H1 (cell line): ENCODE results near the gene ELANE. TPM values are rescaled to one million over a fixed set of nuclear protein-coding genes. Genes with fewer than 3 reads are reported as not detected.

ENCODE experiments used
- CTCF ChIA-PET: fragments of 300-600 bp; sonication (Branson Sonifier 250); formaldehyde crosslinking; loops from one replicate; lab custom pipeline; 2021; ENCODE audit not compliant: partially characterized antibody; lab: Charles Lee
- POLR2A ChIA-PET: fragments of 300-600 bp; sonication (Branson Sonifier 250); formaldehyde crosslinking; loops from one replicate; lab custom pipeline; 2021; ENCODE audit warnings: inconsistent platforms; ENCODE audit not compliant: partially characterized antibody; lab: Charles Lee
- DNase-seq, 2 experiments: peaks; one replicate each; pipeline versions ENCODE4 v3.0.0 to v3.0.0-alpha.2; 2010 to 2022; ENCODE audit warnings: low spot score in 2 of 2, low read depth in 1 of 2, mixed read lengths in 1 of 2
- FAIRE-seq: peaks from 2 replicates; lab custom pipeline; 2011; peaks lifted over from hg19 to GRCh38; lab: Jason Lieb, UNC
- H2AFZ ChIP-seq: 2 replicates; pipeline ENCODE4 v1.8.1; 2012; ENCODE audit warnings: low read length, inconsistent platforms
- H2AK5ac ChIP-seq: 2 replicates; pipeline ENCODE4 v1.6.1; 2013; ENCODE audit warnings: low read depth, low read length
- H2BK120ac ChIP-seq: replicated peaks from 2 replicates; pipeline ENCODE3; 2013; ENCODE audit warnings: low read depth, low read length, inconsistent platforms
- H2BK12ac ChIP-seq: 2 replicates; pipeline ENCODE4 v1.6.1; 2013; ENCODE audit warnings: low read depth, low read length
- H2BK15ac ChIP-seq: 2 replicates; pipeline ENCODE4 v1.6.1; 2013; ENCODE audit warnings: low read length
- H2BK20ac ChIP-seq: 2 replicates; pipeline ENCODE4 v1.6.1; 2013; ENCODE audit warnings: low read length
- H2BK5ac ChIP-seq: 2 replicates; pipeline ENCODE4 v1.6.1; 2013; ENCODE audit warnings: low read depth, low read length
- H3K14ac ChIP-seq: 2 replicates; pipeline ENCODE4 v1.6.1; 2013; ENCODE audit warnings: inconsistent platforms; ENCODE audit not compliant: insufficient read length
- H3K18ac ChIP-seq: 2 replicates; pipeline ENCODE4 v1.6.1; 2013; ENCODE audit warnings: low read length; ENCODE audit errors: extremely low read depth
- H3K23ac ChIP-seq: 2 replicates; pipeline ENCODE4 v1.6.1; 2013; ENCODE audit warnings: inconsistent platforms; ENCODE audit not compliant: insufficient read length
- H3K23me2 ChIP-seq: 2 replicates; pipeline ENCODE4 v1.6.1; 2013; ENCODE audit warnings: low read depth, low read length
- H3K27ac ChIP-seq: 2 replicates; pipeline ENCODE4 v1.6.1; 2011; ENCODE audit warnings: low read depth, low read length, inconsistent platforms
- H3K27me3 ChIP-seq, 4 experiments: replicated peaks in 1 of 4; 1 replicate in 1 of 4; 2 replicates in 3 of 4; pipeline versions ENCODE4 v1.6.1 to v1.8.1; 2011 to 2013; ENCODE audit warnings: low read length in 3 of 4, mild to moderate bottlenecking in 3 of 4, inconsistent platforms in 2 of 4, mixed read lengths in 2 of 4, moderate library complexity in 1 of 4; ENCODE audit not compliant: control insufficient read depth in 3 of 4, insufficient read depth in 3 of 4; ENCODE audit errors: extremely low read depth in 1 of 4
- H3K36me3 ChIP-seq, 4 experiments: 2 replicates each; pipeline versions ENCODE4 v1.6.1 to v1.8.1; 2011 to 2013; ENCODE audit warnings: mild to moderate bottlenecking in 4 of 4, low read length in 3 of 4, moderate library complexity in 2 of 4, control low read depth in 1 of 4, inconsistent platforms in 1 of 4; ENCODE audit not compliant: insufficient read depth in 4 of 4, control insufficient read depth in 2 of 4
- H3K4ac ChIP-seq: replicated peaks from 2 replicates; pipeline ENCODE3; 2013; ENCODE audit warnings: low read length, low read depth, mixed read lengths, inconsistent platforms; ENCODE audit not compliant: insufficient read length
- H3K4me1 ChIP-seq, 4 experiments: replicated peaks in 1 of 4; 1 replicate in 1 of 4; 2 replicates in 3 of 4; pipeline versions ENCODE4 v1.6.1 to v1.8.1; 2011 to 2013; ENCODE audit warnings: low read length in 3 of 4, inconsistent platforms in 2 of 4, mixed read lengths in 1 of 4; ENCODE audit not compliant: insufficient read depth in 4 of 4, control insufficient read depth in 3 of 4
- H3K4me2 ChIP-seq, 2 experiments: 2 replicates each; pipeline versions ENCODE4 v1.6.1 to v1.8.1; 2011 to 2013; ENCODE audit warnings: low read depth in 2 of 2, low read length in 2 of 2, control low read depth in 1 of 2, inconsistent platforms in 1 of 2, mild to moderate bottlenecking in 1 of 2; ENCODE audit not compliant: insufficient read depth in 1 of 2
- H3K4me3 ChIP-seq, 4 experiments: fragments of 200-600, 300-600 bp in 1 of 4; sonication (generic), shearing (Covaris generic), sonication (Bioruptor Twin) in 1 of 4; 2 replicates each; pipeline versions ENCODE4 v1.5.1 to v1.8.1; 2011 to 2016; ENCODE audit warnings: low read length in 4 of 4, low read depth in 3 of 4, control low read depth in 2 of 4, inconsistent platforms in 2 of 4, mild to moderate bottlenecking in 2 of 4, mixed read lengths in 1 of 4, moderate library complexity in 1 of 4; ENCODE audit not compliant: insufficient read depth in 2 of 4; ENCODE audit errors: extremely low read depth in 1 of 4
- H3K56ac ChIP-seq: replicated peaks from 2 replicates; pipeline ENCODE3; 2013; ENCODE audit warnings: low read depth, mild to moderate bottlenecking, mixed read lengths, low read length, inconsistent platforms; ENCODE audit not compliant: insufficient read length
- H3K79me1 ChIP-seq: 2 replicates; pipeline ENCODE4 v1.6.1; 2013; ENCODE audit warnings: low read depth, low read length, control low read depth
- H3K79me2 ChIP-seq, 2 experiments: 2 replicates each; pipeline versions ENCODE4 v1.6.1 to v1.8.1; 2012 to 2013; ENCODE audit warnings: low read length in 2 of 2, mild to moderate bottlenecking in 2 of 2, inconsistent platforms in 1 of 2; ENCODE audit not compliant: insufficient read depth in 2 of 2, control insufficient read depth in 1 of 2
- H3K9ac ChIP-seq, 4 experiments: replicated peaks in 1 of 4; 1 replicate in 1 of 4; 2 replicates in 3 of 4; pipeline versions ENCODE4 v1.6.1 to v1.8.1; 2011 to 2013; ENCODE audit warnings: low read depth in 3 of 4, low read length in 3 of 4, control low read depth in 2 of 4, mild to moderate bottlenecking in 2 of 4, moderate library complexity in 2 of 4, inconsistent platforms in 1 of 4; ENCODE audit errors: extremely low read depth in 1 of 4
- H3K9me3 ChIP-seq, 2 experiments: 2 replicates each; pipeline versions ENCODE4 v1.6.1 to v1.8.1; 2012 to 2013; ENCODE audit warnings: mild to moderate bottlenecking in 2 of 2, moderate library complexity in 2 of 2, control low read depth in 1 of 2, inconsistent platforms in 1 of 2, low read depth in 1 of 2, low read length in 1 of 2, mixed read lengths in 1 of 2; ENCODE audit not compliant: insufficient read depth in 2 of 2
- H4K20me1 ChIP-seq, 2 experiments: replicated peaks in 1 of 2; 2 replicates each; pipeline versions ENCODE3 to v1.8.1; 2011 to 2013; ENCODE audit warnings: inconsistent platforms in 2 of 2, low read length in 2 of 2, mild to moderate bottlenecking in 1 of 2; ENCODE audit not compliant: insufficient read depth in 2 of 2, control insufficient read depth in 1 of 2
- H4K5ac ChIP-seq: 2 replicates; pipeline ENCODE4 v1.6.1; 2013; ENCODE audit warnings: low read length, low read depth, mixed read lengths, inconsistent platforms; ENCODE audit not compliant: insufficient read length
- H4K8ac ChIP-seq: 2 replicates; pipeline ENCODE4 v1.8.0; 2013; ENCODE audit warnings: mild to moderate bottlenecking, moderate library complexity, low read length, inconsistent platforms; ENCODE audit not compliant: insufficient read depth; ENCODE audit errors: extremely low read depth
- H4K91ac ChIP-seq: replicated peaks from 2 replicates; pipeline ENCODE3; 2013; ENCODE audit warnings: low read length, mixed read lengths, inconsistent platforms; ENCODE audit not compliant: insufficient read length
- ASH2L ChIP-seq: fragments of 200-600, 300-600 bp; sonication (generic); IDR thresholded peaks from one replicate; pipeline ENCODE4 v1.7.1; 2017; ENCODE audit warnings: low read length
- BRCA1 ChIP-seq: IDR thresholded peaks from 2 replicates; pipeline ENCODE4 v1.6.1; 2012; ENCODE audit warnings: low read depth, low read length, improper control_type of control experiment
- CBX5 ChIP-seq: fragments of 300-800, 300-1000 bp; sonication (generic); IDR thresholded peaks from 2 replicates; pipeline ENCODE4 v1.7.1; 2016; ENCODE audit warnings: antibody characterized with exemption, low read length, low read depth
- KDM1A ChIP-seq: fragments of 200-600, 300-600 bp; sonication (generic); IDR thresholded peaks from 2 replicates; pipeline ENCODE4 v1.7.1; 2016; ENCODE audit warnings: mild to moderate bottlenecking, low read length, borderline replicate concordance
- KDM4A ChIP-seq: IDR thresholded peaks from one replicate; pipeline ENCODE4 v1.7.1; 2012; ENCODE audit warnings: low read depth, mild to moderate bottlenecking, moderate library complexity, low read length, inconsistent platforms; ENCODE audit not compliant: severe bottlenecking
- PHF8 ChIP-seq: fragments of 200-600 bp; sonication (generic); conservative IDR thresholded peaks from 2 replicates; pipeline ENCODE4 v1.7.1; 2012; ENCODE audit warnings: low read depth, mild to moderate bottlenecking, inconsistent platforms, low read length, moderate library complexity
- POU5F1 ChIP-seq: IDR thresholded peaks from 2 replicates; pipeline ENCODE4 v1.6.1; 2011; ENCODE audit warnings: low read depth, mild to moderate bottlenecking, low read length, moderate library complexity
- RNF2 ChIP-seq: fragments of 200-900, 300-1000 bp; sonication (generic); IDR thresholded peaks from 2 replicates; pipeline ENCODE4 v1.7.1; 2016; ENCODE audit warnings: borderline replicate concordance, low read depth, mild to moderate bottlenecking, antibody characterized with exemption, low read length; ENCODE audit not compliant: poor library complexity, severe bottlenecking; ENCODE audit errors: missing control alignments
- SP1 ChIP-seq: IDR thresholded peaks from 2 replicates; pipeline ENCODE4 v1.6.1; 2011; ENCODE audit warnings: low read depth, low read length
- SP4 ChIP-seq: IDR thresholded peaks from 2 replicates; pipeline ENCODE4 v1.6.1; 2012; ENCODE audit warnings: low read length, inconsistent platforms
- SRF ChIP-seq: IDR thresholded peaks from 2 replicates; pipeline ENCODE4 v1.6.1; 2011; ENCODE audit warnings: mild to moderate bottlenecking, low read depth, low read length, moderate library complexity
- SUZ12 ChIP-seq: fragments of 200-600 bp; sonication (generic); IDR thresholded peaks from 2 replicates; pipeline ENCODE4 v1.6.1; 2012; ENCODE audit warnings: mild to moderate bottlenecking, inconsistent platforms, low read length, moderate library complexity, mixed read lengths
- TBP ChIP-seq: IDR thresholded peaks from 2 replicates; pipeline ENCODE4 v1.6.1; 2011; ENCODE audit warnings: low read depth, low read length, improper control_type of control experiment
- whole genome bisulfite sequencing, 2 experiments: shearing (Covaris generic) in 1 of 2; methylation state at CpG; one replicate each; pipeline versions ENCODE4 v1.1.6 to v1.1.7; 2013 to 2015; ENCODE audit warnings: low lambda C conversion rate in 2 of 2, mixed read lengths in 2 of 2, inconsistent platforms in 1 of 2, low coverage in 1 of 2, missing lambda C conversion rate in 1 of 2; ENCODE audit not compliant: insufficient replicate concordance in 2 of 2, insufficient coverage in 1 of 2, insufficient read length in 1 of 2; ENCODE audit errors: extremely low coverage in 1 of 2, missing lambda C conversion rate in 1 of 2; 5-methylcytosine and 5-hydroxymethylcytosine counted together
- polyA plus RNA-seq, 7 experiments: library from polyadenylated mRNA; depleted of rRNA in 3 of 7; stranded (reverse) in 5 of 7; unstranded in 2 of 7; fragments of >200 nt in 5 of 7; fragments of 200-250 nt in 2 of 7; gene quantifications; 1 replicate in 5 of 7; 2 replicates in 1 of 7; 4 replicates in 1 of 7; pipeline versions ENCODE4 v1.2.1 to v1.2.3, GENCODE V29; 2011 to 2013; ENCODE audit warnings: missing spikeins in 2 of 7, mixed read lengths in 2 of 7
- total RNA-seq: library from RNA; stranded (reverse); fragmentation: NEBNext Ultra II Directional; extraction: Animal tissue kit (Norgen Biotek cat#: 25700); gene quantifications from 2 replicates; pipeline ENCODE4 v1.2.1, GENCODE V29; 2021

ELANE gene
- total and polyA plus RNA-seq, 2 of the 8 experiments (the other 6 are each of a cell fraction or from before 2014, with no cell fraction given), result not detected

DNA sequence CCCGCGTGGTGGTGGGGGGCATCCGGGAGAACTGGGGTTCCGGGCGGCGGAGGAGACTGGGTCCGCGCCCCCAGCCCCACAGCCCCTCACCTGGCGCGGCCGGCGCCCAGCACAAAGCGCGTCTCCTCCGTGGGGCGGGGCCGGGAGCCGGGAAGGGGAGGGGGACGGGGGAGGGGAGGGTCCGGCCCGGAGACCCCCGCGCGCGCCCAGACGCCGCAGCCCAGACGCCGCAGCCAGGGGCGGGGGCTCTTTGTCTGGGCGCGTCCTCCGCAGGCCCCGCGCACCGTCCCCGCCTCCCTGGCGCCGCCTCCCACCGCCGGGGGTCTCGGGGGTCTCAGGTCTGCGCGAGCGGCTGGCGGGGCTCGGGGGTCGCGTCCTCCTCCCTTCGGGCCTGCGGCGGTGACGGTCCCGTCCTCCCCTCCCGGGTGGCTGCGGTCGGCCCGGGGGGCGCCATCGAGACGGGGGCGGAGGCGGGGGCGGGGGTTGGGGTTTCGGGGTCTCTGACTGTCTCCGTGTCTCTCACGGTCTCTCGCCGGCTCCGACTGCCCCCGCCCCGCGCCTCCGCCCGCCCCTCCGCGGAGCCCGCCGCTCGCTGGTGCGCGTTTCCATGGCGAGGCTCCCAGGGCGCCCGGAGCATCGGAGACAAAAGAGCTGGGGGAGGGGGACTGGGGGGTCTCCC is 30.1 kb upstream of the ELANE start, which contains the start of gene PLPPR3:
Gene PLPPR3, minus strand, starts transcription at position 131 of the 679 bp plus-strand sequence. CDS start 396 bp downstream, outside the sequence.
- FAIRE-seq (no peak), DNase-seq (peak in 1 of 2 experiments; percentile 84)
- Histone ChIP-seq H3K9me3 (no peaks in the 10 kb centered on the region), H3K23me2 (peaks cover 4% of the 10 kb centered on the region; the same call in 1 of the 2 replicates), H2AFZ (no peak within 1 kb of the TSS), H3K4me2 (peak within 1 kb of the TSS; percentile 33 to 57), H3K56ac (no peak within 1 kb of the TSS), H2BK15ac (no peak within 1 kb of the TSS; the same call in 1 of the 2 replicates), H2BK5ac (no peak within 1 kb of the TSS), H4K91ac (peak within 1 kb of the TSS; percentile 65), H3K79me2 (peaks cover 0 to 11% of the 10 kb centered on the region in 2 experiments; a peak in 1 of 4 replicates), H4K5ac (peak within 1 kb of the TSS; percentile 52), H3K14ac (no peak within 1 kb of the TSS), H3K27ac (no peak within 1 kb of the TSS), H2BK20ac (no peak within 1 kb of the TSS), H3K9ac (peak within 1 kb of the TSS in 3 of 4 experiments; percentile 31 to 59 (median 50); a peak in 4 of 7 replicates), H3K27me3 (no peaks in the 10 kb centered on the region), H2AK5ac (0 out of 2 replicates have a peak within 1 kb of the TSS, but pooled peaks have one; percentile 13), H2BK120ac (no peak within 1 kb of the TSS), H3K4ac (no peak within 1 kb of the TSS), H2BK12ac (no peak within 1 kb of the TSS), H3K4me1 (peaks cover 0 to 7% (median 5%) of the 10 kb centered on the region in 4 experiments; a peak in 5 of 7 replicates), H4K20me1 (peaks cover 0 to 2% of the 10 kb centered on the region in 2 experiments), H3K79me1 (peaks cover 5% of the 10 kb centered on the region; the same call in 1 of the 2 replicates), H3K23ac (no peak within 1 kb of the TSS), H3K36me3 (no peaks in the 10 kb centered on the region), H3K4me3 (peak within 1 kb of the TSS; percentile 49 to 95 (median 62)), H4K8ac (peak within 1 kb of the TSS; percentile 95), H3K18ac (peak within 1 kb of the TSS; percentile 90)
- no CpG with 5 or more reads among the region's 86 CpGs for WGBS, 2 experiments
- ChIA-PET CTCF (no interaction called here), POLR2A (interaction anchor here (1.4 to 12.0 kb wide), 4 partner anchors 9 to 28 kb away, joined by 4 to 277 read pairs (median 12); partner anchors contain the start of gene PTBP1)
- TF ChIP-seq PHF8 (0 out of 2 replicates have a peak, but pooled peaks have one; percentile 25), BRCA1 (no peak), SRF (no peak), RNF2 (no peak), TBP (no peak), SP1 (no peak), SUZ12 (no peak), KDM1A (no peak), POU5F1 (no peak), ASH2L (no peak), KDM4A (peak; percentile 16), SP4 (no peak), CBX5 (no peak)
